ENCODE results near the gene TMEM141.

DNA sequence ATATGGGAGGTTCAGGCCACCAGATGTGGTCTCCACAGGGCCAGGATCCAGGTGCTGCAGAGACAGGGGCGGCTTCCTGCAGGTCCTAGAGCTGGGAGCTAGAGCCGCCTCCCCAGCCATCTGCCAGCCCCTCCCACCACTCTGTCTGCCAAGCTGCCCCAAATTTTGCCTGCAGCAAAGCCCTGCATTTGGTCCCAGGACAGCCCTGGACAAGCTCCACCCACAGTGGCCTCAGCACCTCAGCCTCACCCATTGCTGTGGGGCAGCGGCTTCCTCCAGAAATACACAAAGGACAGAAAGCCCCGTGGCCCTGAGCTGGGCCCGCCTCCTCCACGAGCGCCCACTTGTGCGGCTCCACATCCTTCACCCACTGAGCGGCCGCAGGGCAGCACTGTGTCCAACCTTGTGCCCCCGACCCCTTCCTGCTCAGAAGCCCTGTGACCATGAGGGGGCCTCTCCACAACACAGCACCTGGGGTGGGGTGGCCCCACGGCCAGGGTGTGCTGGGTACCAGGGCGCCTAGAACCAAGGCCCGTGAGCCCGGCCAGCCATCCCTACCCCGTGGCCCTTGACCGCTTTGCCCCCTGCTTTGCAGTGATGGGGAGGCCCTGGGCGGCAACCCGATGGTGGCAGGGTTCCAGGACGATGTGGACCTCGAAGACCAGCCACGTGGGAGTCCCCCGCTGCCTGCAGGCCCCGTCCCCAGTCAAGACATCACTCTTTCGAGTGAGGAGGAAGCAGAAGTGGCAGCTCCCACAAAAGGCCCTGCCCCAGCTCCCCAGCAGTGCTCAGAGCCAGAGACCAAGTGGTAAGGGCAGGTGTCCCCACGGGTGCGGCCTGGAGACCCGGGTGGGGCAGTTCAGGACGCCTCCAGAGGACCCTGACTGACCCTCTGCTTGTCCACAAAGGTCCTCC, 47.4 kb downstream of the TMEM141 start:
- TF ChIP-seq, protein P1, sequence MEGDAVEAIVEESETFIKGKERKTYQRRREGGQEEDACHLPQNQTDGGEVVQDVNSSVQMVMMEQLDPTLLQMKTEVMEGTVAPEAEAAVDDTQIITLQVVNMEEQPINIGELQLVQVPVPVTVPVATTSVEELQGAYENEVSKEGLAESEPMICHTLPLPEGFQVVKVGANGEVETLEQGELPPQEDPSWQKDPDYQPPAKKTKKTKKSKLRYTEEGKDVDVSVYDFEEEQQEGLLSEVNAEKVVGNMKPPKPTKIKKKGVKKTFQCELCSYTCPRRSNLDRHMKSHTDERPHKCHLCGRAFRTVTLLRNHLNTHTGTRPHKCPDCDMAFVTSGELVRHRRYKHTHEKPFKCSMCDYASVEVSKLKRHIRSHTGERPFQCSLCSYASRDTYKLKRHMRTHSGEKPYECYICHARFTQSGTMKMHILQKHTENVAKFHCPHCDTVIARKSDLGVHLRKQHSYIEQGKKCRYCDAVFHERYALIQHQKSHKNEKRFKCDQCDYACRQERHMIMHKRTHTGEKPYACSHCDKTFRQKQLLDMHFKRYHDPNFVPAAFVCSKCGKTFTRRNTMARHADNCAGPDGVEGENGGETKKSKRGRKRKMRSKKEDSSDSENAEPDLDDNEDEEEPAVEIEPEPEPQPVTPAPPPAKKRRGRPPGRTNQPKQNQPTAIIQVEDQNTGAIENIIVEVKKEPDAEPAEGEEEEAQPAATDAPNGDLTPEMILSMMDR (IDR thresholded peaks at IDR 0.05) = no peak
- TF ChIP-seq POLR2A (IDR thresholded peaks at IDR 0.05) = no peak

Measured in thyroid gland (tissue), 4 donors.